ENCODE data around the gene ASIC2. TPM values are rescaled to one million over a fixed set of nuclear protein-coding genes. Genes with fewer than 3 reads are reported as not detected.

ASIC2 gene
- total and polyA plus RNA-seq, 9 of the 15 experiments (the other 6 are each of a cell fraction or from before 2014, with no cell fraction given), result not detected

GRCh38 chr17:33284022-33284421 lies 9.1 kb downstream of the ASIC2 start:
- Histone ChIP-seq H3K4me2 (ENCODE audit: insufficient read depth, low read length) (no peak overlapping the region), H3K4me3 (no peak overlapping the region), H3K27me3 (ENCODE audit: control insufficient read depth in 2 of 2, insufficient read depth in 2 of 2, low read length in 2 of 2) (peaks cover 0 to 6% of the 10 kb centered on the region in 2 experiments; a peak in 3 of 5 replicates), H3K27ac (ENCODE audit: extremely low read depth, low read depth, low read length) (no peak overlapping the region), H3K9me1 (ENCODE audit: control insufficient read depth, insufficient read depth, low read length) (no peaks in the 10 kb centered on the region), H3K36me3 (ENCODE audit: control insufficient read depth, insufficient read depth, low read length) (no peaks in the 10 kb centered on the region), H3K9me3 (replicated peaks; ENCODE audit: control insufficient read depth, insufficient read depth, low read depth, low read length) (no peaks in the 10 kb centered on the region), H3K4me1 (replicated peaks in 1 of 2; ENCODE audit: control insufficient read depth in 2 of 2, insufficient read depth in 2 of 2, low read length in 2 of 2) (no peaks in the 10 kb centered on the region), H3K9ac (ENCODE audit: insufficient read depth in 1 of 2, low read depth in 2 of 2, low read length in 2 of 2) (no peak overlapping the region), H4K20me1 (replicated peaks; ENCODE audit: control insufficient read depth, insufficient read depth, low read length) (no peaks in the 10 kb centered on the region), H2AFZ (ENCODE audit: low read depth, low read length) (no peak overlapping the region), H3K79me2 (ENCODE audit: control insufficient read depth, insufficient read depth, low read length) (no peaks in the 10 kb centered on the region)
- FAIRE-seq (no peak), DNase-seq (ENCODE audit: extremely low read depth in 1 of 4, low spot score in 3 of 4) (no peak), ATAC-seq (no peak)
- TF ChIP-seq HDAC3 (IDR thresholded peaks at IDR 0.05; ENCODE audit: borderline replicate concordance, partially characterized antibody) (no peak), EP300 (IDR thresholded peaks at IDR 0.05; ENCODE audit: low read length) (no peak), SIN3A (IDR thresholded peaks at IDR 0.05; ENCODE audit: borderline replicate concordance in 2 of 2, control insufficient read depth in 1 of 2, low read depth in 2 of 2, low read length in 2 of 2) (no peak)
- in situ Hi-C loops (cut with MboI) (no loop called here), intact Hi-C loops (cut with micrococcal nuclease) (no loop called here)
- CTCF ChIA-PET (ENCODE audit: low intra/inter-chr PET ratio), result no interaction called here
- no TSS peak for BruUV-seq (replicated peaks)
- WGBS (ENCODE audit: insufficient coverage, low coverage, missing lambda C conversion rate), result 3% methylated on average over 4 of the region's 4 CpGs
- POLR2A ChIA-PET, result interaction anchor here (0.6 kb wide), 1 partner anchor 275 kb away, joined by 3 read pairs; no protein-coding TSS in a partner anchor

- FAIRE-seq (no peak), DNase-seq (ENCODE audit: extremely low read depth in 1 of 4, low spot score in 3 of 4) (no peak), ATAC-seq (no peak)
- Histone ChIP-seq H3K9me3 (replicated peaks; ENCODE audit: control insufficient read depth, insufficient read depth, low read depth, low read length) (no peaks in the 10 kb centered on the region), H3K4me1 (replicated peaks in 1 of 2; ENCODE audit: control insufficient read depth in 2 of 2, insufficient read depth in 2 of 2, low read length in 2 of 2) (no peaks in the 10 kb centered on the region), H3K4me3 (no peak overlapping the region), H3K27ac (ENCODE audit: extremely low read depth, low read depth, low read length) (no peak overlapping the region), H2AFZ (ENCODE audit: low read depth, low read length) (no peak overlapping the region), H3K27me3 (ENCODE audit: control insufficient read depth in 2 of 2, insufficient read depth in 2 of 2, low read length in 2 of 2) (peaks cover 0 to 13% of the 10 kb centered on the region in 2 experiments; a peak in 3 of 5 replicates), H3K9me1 (ENCODE audit: control insufficient read depth, insufficient read depth, low read length) (no peaks in the 10 kb centered on the region), H3K9ac (ENCODE audit: insufficient read depth in 1 of 2, low read depth in 2 of 2, low read length in 2 of 2) (no peak overlapping the region), H3K36me3 (ENCODE audit: control insufficient read depth, insufficient read depth, low read length) (no peaks in the 10 kb centered on the region), H3K79me2 (ENCODE audit: control insufficient read depth, insufficient read depth, low read length) (no peaks in the 10 kb centered on the region), H4K20me1 (replicated peaks; ENCODE audit: control insufficient read depth, insufficient read depth, low read length) (no peaks in the 10 kb centered on the region), H3K4me2 (ENCODE audit: insufficient read depth, low read length) (no peak overlapping the region)
- no TSS peak for BruUV-seq (replicated peaks)
- in situ Hi-C loops (cut with MboI), result no loop called here
- ChIA-PET CTCF (ENCODE audit: low intra/inter-chr PET ratio) (no interaction called here), POLR2A (no interaction called here)
- under 1% methylated on average over 8 of the region's 8 CpGs for WGBS (ENCODE audit: insufficient coverage, low coverage, missing lambda C conversion rate)
- intact Hi-C loops (cut with micrococcal nuclease), result no loop called here
- TF ChIP-seq ZFX (CRISPR knock-in tag; IDR thresholded peaks at IDR 0.05), result no peak
- no peak for TF ChIP-seq YBX1 (IDR thresholded peaks at IDR 0.05)
- no peak for TF ChIP-seq FOXK2 (conservative IDR thresholded peaks at IDR 0.05 in 1 of 2, IDR thresholded peaks at IDR 0.05 in 1 of 2; ENCODE audit: low read depth in 2 of 2)
- no peak for TF ChIP-seq CAMTA2 (CRISPR knock-in tag; conservative IDR thresholded peaks at IDR 0.05)
- TF ChIP-seq HIVEP1 (CRISPR knock-in tag; IDR thresholded peaks at IDR 0.05), result no peak
- no peak for TF ChIP-seq THRAP3 (IDR thresholded peaks at IDR 0.05; ENCODE audit: borderline replicate concordance)
- no peak for TF ChIP-seq ZBTB9 (CRISPR knock-in tag; IDR thresholded peaks at IDR 0.05)
- no peak for TF ChIP-seq ZC3H11A (IDR thresholded peaks at IDR 0.05; ENCODE audit: low read depth, low read length)
- no peak for TF ChIP-seq ZNF408 (CRISPR knock-in tag; IDR thresholded peaks at IDR 0.05; ENCODE audit: low read depth)
These were observed 12.7 kb downstream of the ASIC2 start for GRCh38 chr17:33280162-33280943.
